Stimulated activated CD4-positive, alpha-beta T cell treated with anti-CD3 and anti-CD28 coated beads, Interleukin-1b, Interleukin-23, amount 100 ng/mL, for 24 hours (primary cell): ENCODE measurements around the gene RALGPS1.
A peak's percentile ranks its signal among the peaks of the same experiment; 100 is the strongest.

Source experiments
- DNase-seq, 4 experiments: peaks; one replicate each; pipeline ENCODE4 v3.0.0-alpha.2; 2020; ENCODE audit warnings: low read depth in 4 of 4, low spot score in 1 of 4

RALGPS1 gene

GRCh38 chr9:127199001-127199791 is 284.6 kb downstream of the RALGPS1 start:
- peak; percentile 45 to 64 (median 60) for DNase-seq

DNA sequence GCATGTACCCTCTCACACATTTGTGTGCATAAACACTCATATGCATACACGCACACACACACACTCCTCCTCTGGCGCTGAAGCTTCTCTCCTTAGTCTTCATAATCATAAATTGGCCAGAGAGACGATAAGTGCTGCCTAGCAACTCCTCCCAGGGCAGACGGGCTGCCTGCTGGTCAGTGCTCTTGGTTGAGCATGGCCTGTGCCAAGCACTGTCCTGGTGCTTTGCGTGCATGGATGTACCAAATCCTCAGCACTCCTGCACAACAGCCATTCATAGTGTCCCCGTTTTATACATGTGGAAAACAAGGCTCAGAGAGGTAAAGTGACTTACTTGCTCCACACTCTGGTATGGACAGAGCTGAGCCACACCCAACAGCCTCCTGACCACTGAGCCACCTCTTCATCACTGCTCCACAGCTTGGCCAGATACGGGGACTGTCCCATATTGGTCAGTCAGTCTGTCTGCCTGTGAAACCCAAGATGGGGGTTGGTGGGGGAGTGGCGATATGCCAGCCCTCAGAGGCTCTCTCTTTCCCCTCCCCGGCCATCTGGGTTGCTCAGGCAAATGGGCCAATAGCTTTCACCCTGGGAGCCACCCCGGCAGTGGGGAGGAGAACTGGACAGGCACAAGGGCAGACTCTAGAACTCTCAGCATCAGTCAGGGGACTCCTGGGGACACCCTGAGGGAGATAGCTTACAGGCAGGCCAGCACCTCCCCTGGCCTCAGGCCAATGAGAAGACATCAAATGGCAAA is 285.7 kb downstream of the RALGPS1 start:
- DNase-seq, result no peak

DNA sequence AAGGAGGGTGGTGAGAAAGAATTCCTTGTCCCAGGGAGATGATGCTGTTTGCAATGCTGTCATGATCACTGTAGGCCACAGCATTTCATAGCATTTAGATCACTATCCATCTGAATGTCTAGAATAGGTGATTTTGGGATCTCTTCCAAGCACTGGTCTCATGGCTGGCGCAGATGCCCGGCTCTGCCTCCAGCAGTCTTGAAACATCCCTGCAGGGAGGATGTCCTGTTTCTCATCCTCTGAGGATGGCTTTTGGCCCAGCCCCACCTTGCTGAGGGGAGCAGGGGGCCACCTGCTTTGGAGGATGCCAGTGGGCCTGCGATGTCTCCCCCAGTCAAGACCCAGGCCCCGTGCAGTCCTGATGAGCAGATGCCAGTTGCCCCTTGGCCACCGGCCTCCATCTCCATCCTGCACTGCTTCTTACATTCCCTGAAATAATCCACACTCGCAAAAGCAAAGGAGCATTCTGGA is 286.5 kb downstream of the RALGPS1 start:
- DNase-seq, result no peak

- no peak for DNase-seq
Observed at GRCh38 chr9:127201731-127202130, 287.1 kb downstream of the RALGPS1 start.

DNA sequence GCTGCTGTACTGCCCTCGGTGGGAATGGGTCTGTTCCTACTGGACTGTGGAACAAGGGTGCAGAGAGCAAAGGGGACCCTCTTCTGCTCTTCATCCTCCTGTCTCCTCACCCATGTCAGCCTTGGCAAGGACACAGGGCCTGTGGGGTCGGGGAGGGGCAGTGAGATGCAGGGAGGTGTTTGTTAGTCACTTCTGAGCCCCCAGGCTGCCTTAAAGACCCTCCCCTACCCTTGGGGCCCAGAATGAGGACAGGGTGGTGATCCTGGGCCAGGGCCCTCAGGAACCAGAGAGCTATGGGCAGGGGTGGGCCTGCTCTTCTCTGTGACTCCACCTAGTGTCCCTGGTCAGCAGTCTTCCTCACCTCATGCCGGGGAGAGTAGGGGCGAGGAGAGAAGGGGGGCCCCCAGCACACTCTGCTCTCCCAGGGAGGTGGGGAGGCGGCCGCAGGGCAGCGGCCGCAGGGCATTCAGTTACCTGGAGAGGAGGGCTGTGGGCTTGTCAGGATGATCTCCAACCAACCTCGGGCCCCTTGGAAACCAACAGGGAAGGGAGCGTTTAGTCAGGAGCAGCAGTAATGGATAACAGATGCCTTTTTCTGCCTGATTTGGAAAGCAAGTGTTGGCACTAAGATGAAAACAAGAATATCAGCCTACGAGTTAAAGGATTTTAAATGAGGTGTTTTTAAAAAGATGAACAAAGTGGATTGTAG is 288.0 kb downstream of the RALGPS1 start:
- DNase-seq, result no peak

GRCh38 chr9:127203681-127204327 is 289.2 kb downstream of the RALGPS1 start:
- no peak for DNase-seq

GRCh38 chr9:127204771-127205470 is 290.3 kb downstream of the RALGPS1 start:
- no peak for DNase-seq

DNA sequence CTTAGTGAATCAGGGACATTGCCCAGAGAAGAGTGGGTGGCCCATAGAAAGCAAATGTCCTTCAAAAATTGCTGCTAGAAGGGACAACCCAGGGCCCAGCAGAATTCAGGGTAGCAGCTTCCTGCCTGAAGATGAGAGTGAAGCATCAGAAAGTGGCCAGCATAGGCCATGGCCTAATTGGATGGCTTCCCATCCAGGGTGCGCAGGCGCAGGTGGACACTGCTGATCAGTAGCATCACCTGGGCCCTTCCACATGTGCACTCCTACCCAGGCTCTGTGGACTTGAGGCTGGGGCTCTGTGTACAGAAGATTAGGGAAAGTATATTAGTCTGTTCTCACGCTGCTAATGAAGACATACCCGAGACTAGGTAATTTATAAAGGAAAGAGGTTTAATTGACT is 291.4 kb downstream of the RALGPS1 start:
- no peak for DNase-seq

DNA sequence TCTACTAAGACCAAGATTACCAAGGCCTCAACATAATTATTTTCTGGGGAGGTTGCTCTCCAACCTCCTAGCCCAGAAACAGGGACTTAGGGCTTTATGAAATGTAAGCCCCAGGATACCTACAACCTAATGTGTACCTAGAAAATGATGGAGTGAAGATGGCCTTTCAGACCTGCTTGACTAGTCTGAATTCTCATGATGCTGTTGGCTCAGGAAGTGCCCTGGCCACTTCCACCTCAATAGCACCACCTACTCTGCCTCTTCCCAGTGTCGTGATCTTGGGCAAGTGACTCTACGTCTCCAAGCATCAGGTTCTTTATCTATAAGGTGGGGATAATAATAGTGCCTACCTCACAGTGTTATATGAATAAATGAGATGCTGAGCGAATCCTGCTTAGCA is 292.1 kb downstream of the RALGPS1 start:
- no peak for DNase-seq

- no peak for DNase-seq
Observed at GRCh38 chr9:127207734-127208410, 293.3 kb downstream of the RALGPS1 start.

GRCh38 chr9:127208416-127208815 is 293.8 kb downstream of the RALGPS1 start:
- no peak for DNase-seq

- no peak for DNase-seq
Observed at GRCh38 chr9:127209220-127209619, 294.6 kb downstream of the RALGPS1 start.

GRCh38 chr9:127209948-127210640 is 295.5 kb downstream of the RALGPS1 start:
- no peak for DNase-seq

GRCh38 chr9:127210851-127211730 is 296.5 kb downstream of the RALGPS1 start:
- DNase-seq, result no peak

- DNase-seq, result no peak
Observed at GRCh38 chr9:127211983-127212382, 297.4 kb downstream of the RALGPS1 start.

- no peak for DNase-seq
Observed at GRCh38 chr9:127212453-127212852, 297.9 kb downstream of the RALGPS1 start.

DNA sequence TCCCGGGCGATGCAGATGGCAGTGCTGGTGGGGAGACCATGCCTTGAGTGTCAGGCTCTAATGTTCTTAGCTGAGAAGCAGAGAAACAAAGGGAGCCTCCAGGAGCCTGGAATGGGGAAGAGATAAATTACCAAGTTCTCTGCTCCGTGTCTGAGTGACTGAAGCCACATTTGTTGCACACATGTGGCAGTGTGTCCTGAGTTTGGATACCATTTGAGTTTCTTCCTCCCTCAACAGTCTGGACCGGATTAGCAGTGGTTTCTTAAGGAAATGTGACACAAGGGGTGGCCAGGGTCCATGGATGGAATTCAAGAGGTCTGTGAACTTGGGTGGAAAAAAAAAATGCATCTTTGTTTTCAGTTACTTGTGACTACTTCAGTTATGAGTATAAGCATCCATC is 299.3 kb downstream of the RALGPS1 start:
- no peak for DNase-seq
